Liver (tissue), 9 donors: ENCODE measurements around the gene AKAP13. TPM values are rescaled to one million over a fixed set of nuclear protein-coding genes. Genes with fewer than 3 reads are reported as not detected.
"Not testable (repeated sequence)": the region's sequence is repeated elsewhere in the genome, so short reads cannot be mapped to it uniquely, and the experiment has no call there.

Source experiments
- DNase-seq: peaks from one replicate; pipeline ENCODE4 v3.0.0-alpha.2; 2017; ENCODE audit warnings: low spot score
- H3K27ac ChIP-seq, 2 donors: one replicate each; pipeline ENCODE4 v1.7.0; 2013; ENCODE audit warnings: inconsistent platforms in 2 of 2, low read length in 2 of 2, control low read depth in 1 of 2, low read depth in 1 of 2, mild to moderate bottlenecking in 1 of 2
- H3K27me3 ChIP-seq, 4 donors: one replicate each; pipeline versions ENCODE4 v1.6.1 to v1.7.0; 2013; ENCODE audit warnings: low read length in 3 of 4, inconsistent platforms in 1 of 4, mild to moderate bottlenecking in 1 of 4, moderate library complexity in 1 of 4; ENCODE audit not compliant: control insufficient read depth in 4 of 4, insufficient read depth in 4 of 4
- H3K36me3 ChIP-seq, 4 donors: one replicate each; pipeline versions ENCODE4 v1.6.1 to v1.7.0; 2013; ENCODE audit warnings: low read length in 3 of 4, mild to moderate bottlenecking in 3 of 4, low read depth in 1 of 4, moderate library complexity in 1 of 4; ENCODE audit not compliant: control insufficient read depth in 4 of 4, insufficient read depth in 3 of 4
- H3K4me1 ChIP-seq, 4 donors: one replicate each; pipeline versions ENCODE4 v1.6.1 to v1.7.0; 2013; ENCODE audit warnings: low read length in 3 of 4, mild to moderate bottlenecking in 3 of 4, moderate library complexity in 1 of 4; ENCODE audit not compliant: control insufficient read depth in 4 of 4, insufficient read depth in 4 of 4
- H3K4me3 ChIP-seq, 3 donors: one replicate each; pipeline versions ENCODE4 v1.6.1 to v1.7.0; 2013; ENCODE audit warnings: low read length in 3 of 3, control low read depth in 1 of 3, low read depth in 1 of 3, mild to moderate bottlenecking in 1 of 3
- H3K9ac ChIP-seq, 2 donors: one replicate each; pipeline ENCODE4 v1.7.0; 2013; ENCODE audit warnings: low read length in 2 of 2, mild to moderate bottlenecking in 2 of 2, moderate library complexity in 2 of 2, control low read depth in 1 of 2, low read depth in 1 of 2
- H3K9me3 ChIP-seq, 4 donors: one replicate each; pipeline versions ENCODE4 v1.6.1 to v1.7.0; 2013; ENCODE audit warnings: low read length in 3 of 4; ENCODE audit not compliant: control insufficient read depth in 4 of 4
- ATF3 ChIP-seq: IDR thresholded peaks from 2 replicates; pipeline ENCODE4 v1.6.1; 2016; ENCODE audit warnings: antibody characterized with exemption
- CTCF ChIP-seq: fragments of 150-350 bp; IDR thresholded peaks from 2 replicates; pipeline ENCODE4 v1.5.1; 2017; ENCODE audit warnings: improper control_type of control experiment, low read depth, low read length; ENCODE audit not compliant: missing input control
- EGR1 ChIP-seq, 2 donors: IDR thresholded peaks; 2 replicates each; pipeline ENCODE4 v1.6.1; 2016 to 2018; ENCODE audit warnings: antibody characterized with exemption in 2 of 2, low read depth in 2 of 2
- FOXA1 ChIP-seq: IDR thresholded peaks from 2 replicates; pipeline ENCODE4 v1.6.1; 2016; ENCODE audit warnings: antibody characterized with exemption
- FOXA2 ChIP-seq: IDR thresholded peaks from 2 replicates; pipeline ENCODE4 v1.6.1; 2016; ENCODE audit warnings: antibody characterized with exemption
- GABPA ChIP-seq, 2 donors: IDR thresholded peaks in 1 of 2; conservative IDR thresholded peaks in 1 of 2; 2 replicates each; pipeline ENCODE4 v1.6.1; 2016; ENCODE audit warnings: antibody characterized with exemption in 2 of 2, mild to moderate bottlenecking in 1 of 2, moderate library complexity in 1 of 2
- HNF4A ChIP-seq, 2 donors: conservative IDR thresholded peaks; 2 replicates each; pipeline ENCODE4 v1.6.1; 2016; ENCODE audit warnings: antibody characterized with exemption in 2 of 2, mild to moderate bottlenecking in 2 of 2
- HNF4G ChIP-seq: IDR thresholded peaks from 2 replicates; pipeline ENCODE4 v1.6.1; 2016; ENCODE audit warnings: antibody characterized with exemption
- JUND ChIP-seq, 2 donors: IDR thresholded peaks; 2 replicates each; pipeline ENCODE4 v1.6.1; 2016; ENCODE audit warnings: antibody characterized with exemption in 2 of 2
- MAX ChIP-seq: IDR thresholded peaks from 2 replicates; pipeline ENCODE4 v1.6.1; 2016; ENCODE audit warnings: antibody characterized with exemption
- NR2F2 ChIP-seq: IDR thresholded peaks from 2 replicates; pipeline ENCODE4 v1.6.1; 2016; ENCODE audit warnings: antibody characterized with exemption
- RAD21 ChIP-seq, 2 donors: IDR thresholded peaks; 2 replicates each; pipeline ENCODE4 v1.6.1; 2016; ENCODE audit warnings: antibody characterized with exemption in 2 of 2, mild to moderate bottlenecking in 2 of 2
- REST ChIP-seq: IDR thresholded peaks from 2 replicates; pipeline ENCODE4 v1.6.1; 2016; ENCODE audit warnings: antibody characterized with exemption, mild to moderate bottlenecking
- RXRA ChIP-seq, 2 donors: IDR thresholded peaks; 2 replicates each; pipeline ENCODE4 v1.6.1; 2017 to 2018; ENCODE audit warnings: antibody characterized with exemption in 2 of 2, mild to moderate bottlenecking in 1 of 2
- SP1 ChIP-seq: IDR thresholded peaks from 2 replicates; pipeline ENCODE4 v1.6.1; 2018; ENCODE audit warnings: antibody characterized with exemption, mild to moderate bottlenecking
- TAF1 ChIP-seq: conservative IDR thresholded peaks from 2 replicates; pipeline ENCODE4 v1.6.1; 2016; ENCODE audit warnings: antibody characterized with exemption, mild to moderate bottlenecking
- YY1 ChIP-seq: IDR thresholded peaks from 2 replicates; pipeline ENCODE4 v1.6.1; 2016; ENCODE audit warnings: antibody characterized with exemption, mild to moderate bottlenecking
- ZBTB33 ChIP-seq: IDR thresholded peaks from 2 replicates; pipeline ENCODE4 v1.6.1; 2016; ENCODE audit warnings: antibody characterized with exemption
- WGBS: extraction: QIAGEN DNeasy Blood & Tissue Kit; methylation state at CpG from one replicate; pipeline ENCODE4 v1.1.7; 2013; 5-methylcytosine and 5-hydroxymethylcytosine counted together
- polyA plus RNA-seq, 2 donors: library from polyadenylated mRNA; stranded (reverse) in 1 of 2; unstranded in 1 of 2; fragments of 200-250 nt in 1 of 2; fragments of >200 nt in 1 of 2; fragmentation: Nextera tagmentation in 1 of 2; extraction: Ambion mirVana in 1 of 2; gene quantifications; one replicate each; pipeline versions ENCODE4 v1.2.1 to v1.2.3, GENCODE V29; 2013 to 2015
- total RNA-seq, 2 donors: library from RNA; depleted of rRNA; stranded (reverse); fragments of >200 nt; gene quantifications; one replicate each; pipeline ENCODE4 v1.2.3, GENCODE V29; 2014
- donor health status: healthy.
- donor health status: healthy.
- donor health status: healthy.
- donor health status: healthy.
- donor health status: healthy.

Gene AKAP13
- total and polyA plus RNA-seq, 4 donors = 18.6 to 92.3 (median 37.4) TPM

GRCh38 chr15:85340321-85340665 is 40.1 kb upstream of the AKAP13 start:
- Histone ChIP-seq H3K27ac (no peak overlapping the region), H3K36me3 (no peaks in the 10 kb centered on the region), H3K4me3 (no peak overlapping the region), H3K27me3 (no peaks in the 10 kb centered on the region), H3K9me3 (no peaks in the 10 kb centered on the region), H3K4me1 (peaks cover 2 to 11% (median 5%) of the 10 kb centered on the region in 4 donors), H3K9ac (no peak overlapping the region)
- no peak for TF ChIP-seq FOXA2
- no peak for TF ChIP-seq YY1
- TF ChIP-seq JUND (IDR thresholded peaks at IDR 0.05) = no peak
- TF ChIP-seq SP1 = no peak
- no peak for TF ChIP-seq RAD21 (IDR thresholded peaks at IDR 0.05)
- no peak for DNase-seq
- WGBS = 74% methylated on average over 1 of the region's 1 CpG

GRCh38 chr15:85340852-85341251 is 39.6 kb upstream of the AKAP13 start:
- H3K27me3 ChIP-seq = no peaks in the 10 kb centered on the region
- no peak overlapping the region for H3K27ac ChIP-seq
- H3K9me3 ChIP-seq = no peaks in the 10 kb centered on the region
- H3K4me3 ChIP-seq = no peak overlapping the region
- no peak for TF ChIP-seq TAF1
- no peak for TF ChIP-seq FOXA2
- TF ChIP-seq HNF4A (conservative IDR thresholded peaks at IDR 0.05) = no peak
- TF ChIP-seq SP1 = no peak
- no peak for TF ChIP-seq RAD21 (IDR thresholded peaks at IDR 0.05)
- no peak for TF ChIP-seq YY1
- TF ChIP-seq NR2F2 = no peak
- no peak for TF ChIP-seq ATF3
- TF ChIP-seq REST = no peak
- no peak for TF ChIP-seq EGR1 (IDR thresholded peaks at IDR 0.05; ENCODE audit: low read depth in 2 of 2)
- no peak for TF ChIP-seq JUND (IDR thresholded peaks at IDR 0.05)
- no peak for TF ChIP-seq GABPA (IDR thresholded peaks at IDR 0.05 in 1 of 2, conservative IDR thresholded peaks at IDR 0.05 in 1 of 2)
- no peak for TF ChIP-seq MAX
- TF ChIP-seq CTCF = no peak
- TF ChIP-seq FOXA1 = no peak
- no peak for TF ChIP-seq ZBTB33
- TF ChIP-seq RXRA (IDR thresholded peaks at IDR 0.05) = no peak
- no peak for TF ChIP-seq HNF4G
- DNase-seq = no peak
- peaks cover 2 to 14% (median 6%) of the 10 kb centered on the region in 4 donors for H3K4me1 ChIP-seq
- H3K36me3 ChIP-seq = no peaks in the 10 kb centered on the region
- no peak overlapping the region for H3K9ac ChIP-seq

GRCh38 chr15:85342163-85342562 is 38.2 kb upstream of the AKAP13 start:
- not testable (repeated sequence) for H3K27me3 ChIP-seq, H3K9me3 ChIP-seq, H3K36me3 ChIP-seq, H3K27ac ChIP-seq, DNase-seq, H3K4me3 ChIP-seq, H3K9ac ChIP-seq
- 91% methylated on average over 6 of the region's 6 CpGs for WGBS
- H3K4me1 ChIP-seq = peaks cover 2 to 23% (median 13%) of the 10 kb centered on the region in 4 donors

- not testable (repeated sequence) for H3K9ac ChIP-seq, H3K27me3 ChIP-seq, H3K4me3 ChIP-seq, H3K9me3 ChIP-seq, DNase-seq, H3K36me3 ChIP-seq, H3K27ac ChIP-seq
- H3K4me1 ChIP-seq = peaks cover 4 to 29% (median 21%) of the 10 kb centered on the region in 4 donors
- 69% methylated on average over 5 of the region's 5 CpGs for WGBS
Measured at GRCh38 chr15:85343443-85343842, 37.0 kb upstream of the AKAP13 start.
